SKM-1 treated with dmso at 0.1 percent for 144 hours (cell line): ENCODE measurements around the gene FOXO6.
A peak's percentile ranks its signal among the peaks of the same experiment; 100 is the strongest.

Experiments used
- DNase-seq: peaks from one replicate; lab custom pipeline; 2025; ENCODE audit not compliant: unreplicated experiment; lab: John Stamatoyannopoulos, UW

Gene FOXO6

GRCh38 chr1:41365772-41366454 is 4.7 kb downstream of the FOXO6 start:
- DNase-seq: no peak

GRCh38 chr1:41366455-41367287 is 5.4 kb downstream of the FOXO6 start:
- no peak for DNase-seq

DNA sequence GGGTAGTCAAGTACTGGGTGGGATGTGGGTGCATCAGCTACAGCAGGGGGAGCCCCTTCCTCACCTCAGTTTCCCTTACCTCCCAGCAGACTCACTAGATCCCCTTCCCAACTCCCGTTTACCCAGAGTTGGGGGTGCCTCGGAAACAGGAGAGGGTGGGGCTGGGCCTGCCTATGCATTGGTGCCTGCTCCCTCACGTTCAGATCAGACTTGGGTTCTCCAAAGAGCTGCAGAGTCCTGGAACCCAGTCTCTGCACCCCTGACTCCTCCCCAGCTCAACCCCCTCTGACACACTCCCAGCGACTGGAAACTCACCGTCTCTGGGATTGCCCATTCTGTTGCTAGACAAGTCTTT is 6.0 kb downstream of the FOXO6 start:
- DNase-seq: no peak

DNA sequence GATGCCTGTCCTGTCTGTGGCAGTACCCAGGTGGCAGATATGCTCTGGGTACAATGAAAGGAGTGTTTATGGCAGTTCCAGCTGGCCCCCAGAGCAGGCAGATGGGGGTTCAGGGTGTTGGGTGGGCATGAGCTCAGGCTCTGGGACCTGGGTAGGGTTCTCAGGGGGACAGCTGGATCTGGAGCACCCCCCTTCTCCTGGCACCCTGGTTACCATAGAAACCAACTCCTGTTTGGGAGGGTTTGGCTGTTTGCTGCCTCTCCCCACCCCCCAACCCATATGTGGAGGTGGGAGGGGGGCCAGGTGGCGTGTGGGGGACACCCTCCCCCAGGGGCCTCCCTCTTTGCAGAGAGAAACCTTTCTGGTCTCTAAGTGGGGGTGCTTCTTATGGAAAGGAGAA is 7.1 kb downstream of the FOXO6 start:
- DNase-seq: no peak

- no peak for DNase-seq
Measured at GRCh38 chr1:41368801-41369200, 7.6 kb downstream of the FOXO6 start.

- DNase-seq: no peak
Measured at GRCh38 chr1:41369531-41369930, 8.3 kb downstream of the FOXO6 start.

DNA sequence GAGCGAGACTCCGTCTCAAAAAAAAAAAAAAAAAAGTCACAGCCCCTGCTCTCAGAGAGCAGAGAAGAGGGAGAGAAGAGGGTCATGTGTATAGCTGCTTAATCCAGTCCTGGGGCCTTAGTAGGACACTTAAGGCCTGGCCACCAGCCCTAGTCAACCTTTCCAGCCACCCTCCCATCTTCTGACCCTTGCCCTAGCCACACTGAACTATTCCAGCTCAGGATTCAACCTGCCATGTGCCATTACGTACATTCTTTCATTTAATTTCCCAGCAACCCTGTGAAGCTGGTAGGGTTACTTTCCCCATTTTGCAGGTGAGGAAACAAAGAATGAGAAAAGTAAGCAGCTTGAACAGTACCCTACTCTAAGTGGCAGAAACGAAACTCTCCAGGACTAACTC is 9.0 kb downstream of the FOXO6 start:
- no peak for DNase-seq

- DNase-seq: no peak
Measured at GRCh38 chr1:41370756-41371420, 9.7 kb downstream of the FOXO6 start.

- peak; percentile 25 for DNase-seq
Measured at GRCh38 chr1:41371630-41372599, 10.7 kb downstream of the FOXO6 start.

GRCh38 chr1:41372600-41372993 is 11.4 kb downstream of the FOXO6 start:
- DNase-seq: no peak

GRCh38 chr1:41373373-41373772 is 12.1 kb downstream of the FOXO6 start:
- DNase-seq: no peak

DNA sequence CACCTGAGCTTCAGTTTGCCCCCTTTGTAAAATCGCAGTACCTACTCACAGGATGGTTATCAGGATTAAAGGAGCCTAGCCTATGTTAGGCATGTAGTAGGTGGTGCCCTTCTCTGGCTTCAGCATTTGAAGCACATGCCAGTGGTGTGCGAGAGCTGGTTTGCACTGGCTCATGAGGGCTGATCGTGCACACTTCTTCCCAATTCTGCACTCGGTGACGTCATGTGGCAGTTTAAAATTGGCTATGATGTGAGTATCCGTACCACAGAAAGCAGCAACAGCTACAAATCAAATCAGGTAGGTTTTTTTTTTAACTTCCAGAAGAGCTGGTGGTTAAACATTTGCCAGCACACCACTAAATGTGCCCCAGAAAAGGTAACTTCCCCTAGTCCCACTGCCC is 13.5 kb downstream of the FOXO6 start:
- DNase-seq: no peak

DNA sequence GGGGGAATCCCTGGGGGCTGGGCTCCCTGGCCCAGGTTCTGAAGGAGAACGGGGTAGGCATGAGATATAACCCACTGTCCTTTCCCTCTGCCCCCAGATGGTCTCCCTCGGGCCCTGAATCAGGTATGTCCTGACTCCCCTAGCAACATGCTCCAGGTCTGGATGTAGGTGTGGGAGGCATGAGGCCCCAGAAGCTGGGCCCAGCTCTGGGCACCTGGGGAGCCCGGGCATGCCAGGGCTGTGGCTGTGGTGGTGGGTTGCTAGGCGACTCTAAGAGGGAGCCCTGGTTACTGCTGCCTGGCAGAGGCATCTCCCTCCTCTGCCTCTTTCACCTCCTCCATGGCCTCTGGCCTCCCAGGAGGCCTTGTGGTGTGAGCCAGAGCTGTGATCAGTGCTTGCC is 16.2 kb downstream of the FOXO6 start:
- no peak for DNase-seq

DNA sequence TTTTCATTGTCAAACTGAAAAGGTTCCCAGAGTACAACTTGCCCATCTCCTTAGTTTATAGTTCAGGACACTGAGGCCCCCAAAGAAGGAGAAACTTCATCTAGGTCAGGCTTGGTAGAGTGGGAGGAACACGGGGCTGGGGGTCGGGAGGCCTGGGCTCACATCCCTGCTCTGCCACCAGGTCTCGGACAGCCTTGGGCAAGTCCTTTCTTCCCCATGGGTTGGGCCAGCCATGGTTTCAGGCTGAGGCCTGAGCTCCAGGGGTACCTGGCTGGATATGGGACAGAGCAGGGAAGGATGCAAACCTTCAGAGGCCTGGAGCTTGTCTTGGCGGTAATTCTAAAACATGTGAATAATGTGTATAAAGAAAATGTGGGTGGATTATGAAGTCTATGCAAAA is 17.0 kb downstream of the FOXO6 start:
- DNase-seq: no peak

DNA sequence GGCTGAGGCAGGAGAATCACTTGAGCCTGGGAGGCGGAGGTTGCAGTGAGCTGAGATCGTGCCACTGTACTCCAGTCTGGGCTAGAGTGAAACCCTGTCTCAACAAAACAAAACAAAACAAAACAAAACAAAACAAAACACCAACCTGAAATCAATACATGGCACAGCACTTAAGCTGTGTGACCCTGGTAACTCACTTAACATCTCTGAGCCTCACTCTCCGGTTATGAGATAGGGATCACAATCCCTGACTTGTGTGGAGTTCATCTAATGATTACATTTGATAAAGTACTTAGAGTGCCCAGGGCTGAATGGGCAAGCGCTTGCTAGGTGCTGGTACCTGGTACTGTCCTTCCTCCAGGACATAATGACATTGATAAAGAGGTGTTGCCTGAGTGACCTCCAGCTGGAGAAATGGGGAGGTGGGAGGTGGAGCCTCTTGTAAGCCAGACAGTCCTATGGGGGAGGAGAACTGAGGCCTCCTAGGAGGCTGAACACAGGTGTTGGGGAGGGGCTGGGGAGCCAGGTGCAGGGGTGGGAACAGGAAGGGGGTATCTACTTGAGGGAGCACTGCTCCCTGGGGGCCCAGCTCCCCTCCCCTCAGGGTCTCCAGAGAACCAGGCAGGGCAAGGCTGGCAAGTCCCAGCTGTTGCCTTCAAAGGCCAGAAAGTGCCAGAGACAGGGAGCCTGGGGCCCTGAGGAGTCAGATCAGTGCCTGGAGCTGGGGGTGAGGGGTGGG is 17.9 kb downstream of the FOXO6 start:
- DNase-seq: no peak

DNA sequence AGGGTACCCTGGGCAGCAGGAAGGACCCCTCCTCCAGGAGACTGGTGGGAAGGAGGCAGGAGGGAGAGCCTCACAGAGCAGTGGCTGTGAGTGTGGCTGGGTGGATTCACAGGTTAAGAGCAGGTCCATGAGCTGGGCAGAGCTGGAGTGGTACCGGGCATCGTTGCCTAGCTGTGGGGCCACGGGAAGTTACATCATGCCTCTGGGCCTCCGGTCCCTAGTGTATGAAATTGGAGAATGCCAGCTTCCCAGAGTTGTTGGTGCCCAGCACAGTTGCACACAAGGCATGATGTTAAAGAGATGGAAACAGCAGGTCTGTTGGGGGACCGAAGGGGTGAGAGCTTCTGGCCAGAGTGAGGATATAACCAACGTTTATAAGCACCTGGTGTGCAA is 18.5 kb downstream of the FOXO6 start:
- DNase-seq: no peak

GRCh38 chr1:41380195-41380594 is 19.0 kb downstream of the FOXO6 start:
- no peak for DNase-seq

- peak; percentile 40 for DNase-seq
Measured at GRCh38 chr1:41380979-41381691, 19.9 kb downstream of the FOXO6 start.

DNA sequence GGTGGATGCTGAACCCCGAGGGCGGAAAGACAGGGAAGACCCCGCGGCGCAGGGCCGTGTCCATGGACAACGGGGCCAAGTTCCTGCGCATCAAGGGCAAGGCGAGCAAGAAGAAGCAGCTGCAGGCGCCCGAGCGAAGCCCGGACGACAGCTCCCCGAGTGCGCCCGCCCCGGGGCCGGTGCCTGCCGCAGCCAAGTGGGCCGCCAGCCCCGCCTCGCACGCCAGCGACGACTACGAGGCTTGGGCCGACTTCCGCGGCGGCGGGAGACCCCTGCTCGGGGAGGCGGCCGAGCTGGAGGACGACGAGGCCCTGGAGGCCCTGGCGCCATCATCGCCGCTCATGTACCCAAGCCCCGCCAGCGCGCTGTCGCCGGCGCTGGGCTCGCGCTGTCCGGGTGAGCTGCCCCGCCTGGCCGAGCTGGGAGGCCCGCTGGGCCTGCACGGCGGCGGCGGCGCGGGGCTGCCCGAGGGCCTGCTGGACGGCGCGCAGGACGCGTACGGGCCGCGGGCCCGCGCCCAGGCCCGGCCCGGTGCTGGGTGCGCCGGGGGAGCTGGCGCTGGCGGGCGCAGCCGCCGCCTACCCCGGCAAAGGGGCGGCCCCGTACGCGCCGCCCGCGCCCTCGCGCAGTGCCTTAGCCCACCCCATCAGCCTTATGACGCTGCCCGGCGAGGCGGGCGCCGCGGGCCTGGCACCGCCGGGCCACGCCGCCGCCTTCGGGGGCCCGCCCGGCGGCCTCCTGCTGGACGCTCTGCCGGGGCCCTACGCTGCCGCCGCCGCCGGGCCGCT is 20.7 kb downstream of the FOXO6 start:
- DNase-seq: no peak
